ENCODE results near the gene SNRNP48.

Gene SNRNP48

DNA sequence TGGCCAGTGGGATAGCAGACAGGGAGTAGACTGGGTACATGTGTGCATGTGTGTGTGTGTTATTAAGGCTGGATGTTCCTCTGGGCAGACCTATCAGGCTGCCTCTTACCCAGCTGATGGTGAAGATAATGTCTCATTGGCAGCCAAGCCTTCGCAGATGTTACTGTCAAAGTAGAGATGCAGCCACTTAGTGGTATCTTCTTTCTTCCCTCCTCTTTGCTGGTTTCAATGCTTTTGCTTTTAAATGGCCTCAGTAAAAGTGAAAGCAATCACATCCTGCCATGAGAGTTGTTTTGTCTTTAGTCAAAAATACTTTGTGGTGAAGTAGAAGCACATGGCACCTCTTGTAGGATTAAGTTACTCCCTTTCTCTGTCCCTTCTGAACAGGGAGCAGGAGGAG lies 57.5 kb downstream of the SNRNP48 start:
- DNase-seq, result no peak

DNA sequence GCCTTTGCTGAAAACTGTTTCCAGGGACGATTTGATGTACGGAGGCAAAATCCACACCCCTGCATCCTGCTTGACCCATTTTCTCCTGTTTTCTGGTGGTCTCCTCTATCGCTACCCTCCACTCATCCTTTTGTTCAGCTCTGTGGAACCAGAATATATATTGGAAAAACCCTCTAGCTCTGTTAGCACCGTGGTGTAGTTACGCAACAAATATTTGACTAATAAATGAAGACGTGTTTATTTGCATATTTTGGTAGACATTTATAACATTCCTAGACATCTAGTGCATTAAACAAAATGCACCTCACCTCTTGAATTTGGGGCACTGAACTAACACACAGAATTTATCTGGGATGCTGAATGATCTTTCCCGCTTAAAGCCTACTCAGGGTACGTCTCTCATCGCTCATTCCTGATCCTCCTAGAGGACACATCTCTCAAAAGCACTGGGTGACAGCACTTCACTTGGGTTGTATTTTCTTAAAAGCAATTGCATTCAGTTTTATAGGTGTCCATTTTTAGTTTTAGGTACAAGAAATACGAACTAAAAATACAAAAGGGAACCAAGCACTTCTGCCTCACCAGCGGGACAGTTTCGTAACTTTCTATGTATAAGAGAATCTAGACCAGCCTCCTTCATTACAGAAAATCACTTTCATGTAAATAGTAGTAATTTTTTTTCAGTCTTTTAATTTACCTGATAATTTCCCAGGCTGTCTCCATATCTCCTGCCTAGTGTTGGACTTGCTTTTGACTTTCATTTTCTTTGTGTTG lies 59.2 kb downstream of the SNRNP48 start:
- no peak for DNase-seq

DNA sequence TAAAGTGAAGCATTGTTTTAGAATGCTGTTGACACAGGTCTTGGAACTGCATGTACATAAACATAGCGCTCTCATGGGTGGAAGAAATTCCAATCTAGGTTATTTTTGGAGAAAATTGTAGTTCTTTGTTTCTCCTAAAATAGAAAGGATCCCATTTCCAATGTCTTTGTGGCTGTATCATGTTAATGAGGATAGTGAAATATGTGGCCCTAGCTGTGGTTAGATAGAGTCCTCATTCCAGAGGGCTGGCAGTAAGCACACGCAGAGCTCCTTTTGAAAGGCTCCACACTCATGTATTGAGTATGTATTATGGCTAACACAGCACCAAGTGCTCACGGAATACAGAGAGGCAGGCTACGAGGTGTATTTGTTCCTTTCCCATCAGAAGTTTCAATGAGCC lies 60.9 kb downstream of the SNRNP48 start:
- no peak for DNase-seq

DNA sequence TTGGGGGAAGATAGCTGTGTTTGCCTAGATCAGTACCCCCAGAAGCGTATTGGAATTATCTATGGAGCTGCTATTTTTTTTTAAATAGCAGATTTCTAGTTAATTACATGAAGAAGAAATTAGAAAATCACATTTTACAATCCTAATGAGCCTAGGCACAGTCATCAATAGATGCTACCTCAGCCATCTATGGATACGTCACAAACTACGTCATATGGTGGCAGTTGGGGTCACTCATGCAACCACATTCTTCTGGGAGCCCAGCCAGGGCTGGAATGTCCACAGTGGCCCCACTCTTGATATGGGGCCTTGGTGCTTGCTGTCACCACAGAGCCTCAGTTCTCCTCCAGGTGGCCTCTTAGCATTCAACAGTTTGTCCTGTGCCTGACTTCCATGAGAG lies 63.0 kb downstream of the SNRNP48 start:
- no peak for DNase-seq

DNA sequence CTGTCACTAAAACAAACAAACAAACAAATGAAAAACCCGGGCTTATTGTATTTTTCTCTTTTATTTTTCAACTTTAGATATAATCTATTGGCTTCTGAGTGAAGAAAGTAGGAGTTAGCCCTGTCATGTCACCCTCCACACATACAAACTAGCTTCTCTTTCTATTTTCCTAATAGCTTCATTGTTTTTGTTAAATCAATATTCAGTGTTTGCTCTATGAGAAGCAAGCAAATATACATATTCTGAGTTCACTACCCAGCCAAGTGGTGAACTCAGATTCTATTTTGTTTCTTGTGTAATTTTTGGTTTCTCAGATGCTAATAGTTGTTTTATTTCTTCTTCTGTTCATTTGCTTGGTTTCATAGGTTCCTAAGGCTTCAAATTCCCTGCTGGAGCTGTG lies 66.4 kb downstream of the SNRNP48 start:
- DNase-seq, result no peak

DNA sequence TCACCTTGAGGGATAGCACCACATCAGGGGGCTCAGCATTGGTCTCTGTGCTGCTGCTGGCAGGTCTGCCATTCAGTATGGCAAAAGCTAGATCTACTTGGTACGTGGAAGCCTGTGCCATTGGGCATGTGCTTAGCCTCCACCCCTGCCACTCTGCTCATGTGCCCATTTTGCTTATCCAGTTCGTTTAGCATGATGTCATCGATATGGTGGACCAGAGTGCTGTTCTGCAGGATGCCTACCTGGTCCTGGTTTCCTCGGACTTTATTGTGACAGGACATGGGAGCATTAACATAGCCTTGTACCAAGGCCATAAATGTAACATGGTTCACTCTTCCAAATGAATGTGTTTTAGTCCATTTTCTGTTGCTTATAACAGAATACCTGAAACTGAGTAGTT lies 68.5 kb downstream of the SNRNP48 start:
- DNase-seq, result no peak

DNA sequence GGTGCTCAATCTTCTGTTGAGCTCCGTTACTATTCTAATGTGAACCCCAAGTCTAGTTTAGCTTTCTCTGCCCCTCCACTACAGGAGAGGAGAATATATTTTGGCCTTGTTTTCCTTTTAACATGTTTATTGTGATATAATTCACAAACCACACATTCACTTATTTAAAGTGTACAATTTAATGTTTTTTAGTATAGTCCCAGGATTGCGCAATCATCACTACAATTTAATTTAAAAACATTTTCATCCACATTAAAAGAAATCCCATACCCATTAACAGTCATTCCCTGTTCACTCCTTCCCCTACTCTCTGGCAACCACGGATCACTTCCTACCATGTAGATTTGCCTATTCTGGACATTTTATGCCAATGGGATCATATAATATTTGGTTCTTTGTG lies 71.4 kb downstream of the SNRNP48 start:
- DNase-seq, result no peak
